Ovary (tissue), 9 donors: ENCODE measurements around the gene WDR31. TPM values are rescaled to one million over a fixed set of nuclear protein-coding genes. Genes with fewer than 3 reads are reported as not detected.
"Not testable (repeated sequence)": the region's sequence is repeated elsewhere in the genome, so short reads cannot be mapped to it uniquely, and the experiment has no call there.

Experiments used
- DNase-seq, 5 donors: peaks; one replicate each; pipeline ENCODE4 v3.0.0-alpha.2; 2019 to 2020
- H3K27ac ChIP-seq, 2 donors: fragments of 200-600 bp; one replicate each; pipeline versions ENCODE4 v1.5.1 to v1.8.0; 2019 to 2022
- H3K27me3 ChIP-seq: fragments of 200-600 bp; one replicate; pipeline ENCODE4 v1.8.0; 2022
- H3K36me3 ChIP-seq: fragments of 200-600 bp; sonication (generic); one replicate; pipeline ENCODE4 v1.5.1; 2019
- H3K4me1 ChIP-seq: one replicate; pipeline ENCODE4 v1.8.1; 2013; ENCODE audit warnings: mild to moderate bottlenecking, moderate library complexity; ENCODE audit not compliant: insufficient read depth
- H3K4me3 ChIP-seq: fragments of 200-600 bp; sonication (generic); one replicate; pipeline ENCODE4 v1.5.1; 2017
- H3K9me3 ChIP-seq, 2 donors: fragments of 200-600 bp in 1 of 2; sonication (generic) in 1 of 2; one replicate each; pipeline versions ENCODE4 v1.5.1 to v1.8.1; 2013 to 2019; ENCODE audit warnings: mild to moderate bottlenecking in 1 of 2, moderate library complexity in 1 of 2
- EP300 ChIP-seq: sonication (generic); formaldehyde crosslinking; IDR thresholded peaks from one replicate; pipeline ENCODE4 v1.6.1; 2017; ENCODE audit warnings: antibody characterized with exemption
- POLR2A ChIP-seq: fragments of 450-650 bp; IDR thresholded peaks from one replicate; pipeline ENCODE4 v1.6.1; 2017; ENCODE audit warnings: antibody characterized with exemption, mild to moderate bottlenecking, moderate library complexity
- WGBS, 3 donors: extraction: QIAGEN DNeasy Blood & Tissue Kit in 1 of 3; methylation state at CpG; one replicate each; pipeline versions ENCODE4 v1.1.5 to v1.1.7; 2013 to 2017; 5-methylcytosine and 5-hydroxymethylcytosine counted together
- intact Hi-C, 4 donors: fragments of 100-400 bp; cut with DNase I; formaldehyde crosslinking; loops; one replicate each; pipeline versions ENCODE4 v1.11.0 to v1.15.1; 2022 to 2023
- polyA plus RNA-seq, 2 donors: library from polyadenylated mRNA; stranded (reverse); fragments of 200-250 nt in 1 of 2; fragments of 350-450 nt in 1 of 2; fragmentation: Illumina TruSeq in 1 of 2; extraction: RNeasy Lipid Tissue Mini Kit (QIAGEN cat#74804) in 1 of 2; gene quantifications; one replicate each; pipeline ENCODE4 v1.2.3, GENCODE V29; 2013 to 2014
- total RNA-seq, 7 donors: library from RNA; depleted of rRNA in 2 of 7; stranded (reverse); fragments of >200 nt in 2 of 7; fragmentation: NEBNext Ultra II Directional in 3 of 7; extraction: Animal tissue kit (Norgen Biotek cat#: 25700) in 3 of 7; gene quantifications; one replicate each; pipeline versions ENCODE4 v1.1.0 to v1.2.4, GENCODE V29; 2016 to 2023
- TF ChIP-seq, protein P1 (sequence below), 3 donors: fragments of 450-650 bp in 2 of 3; fragments of 200-600 bp in 1 of 3; IDR thresholded peaks; one replicate each; pipeline versions ENCODE4 v1.5.1 to v1.8.0; 2016 to 2022; ENCODE audit warnings: antibody characterized with exemption in 3 of 3, mild to moderate bottlenecking in 1 of 3
- donor health status: DM: no; HTN: no; CAD: no; lungs with moderate emphysema.
- donor health status: DM: no; HTN: no; CAD: no.
- donor health status: Bipolar disorder and iron deficiency.
- donor health status: DM: yes; HTN: yes; CAD: no.
- donor health status: DM: no; HTN: no; CAD: no.
- donor health status: DM: yes; HTN: yes; CAD: no.

The WDR31 gene
- total and polyA plus RNA-seq, 9 donors = 1.7 to 5.3 (median 3.4) TPM

DNA sequence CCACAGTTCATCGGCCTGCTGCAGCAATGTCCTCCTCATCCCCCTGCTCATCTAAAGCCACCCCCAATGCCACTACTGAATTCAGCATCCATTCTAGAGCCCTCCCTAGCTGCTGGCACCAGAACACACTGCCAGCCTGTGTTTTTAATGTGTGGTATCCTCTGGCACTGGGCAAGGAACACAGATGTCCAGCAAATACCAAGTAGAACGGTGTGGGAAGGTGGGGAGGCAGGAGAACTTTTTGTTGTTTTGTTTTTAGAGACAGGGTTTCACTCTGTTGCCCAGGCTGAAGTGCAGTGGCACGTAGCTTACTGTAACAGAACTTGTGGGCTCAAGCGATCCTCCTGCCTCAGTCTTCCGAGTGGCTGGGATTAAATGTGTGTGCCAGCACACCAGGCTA lies 32.0 kb upstream of the WDR31 start:
- intact Hi-C loops = no loop called here
- H3K36me3 ChIP-seq = no peaks in the 10 kb centered on the region
- H3K4me1 ChIP-seq = peaks cover 3% of the 10 kb centered on the region
- DNase-seq = no peak
- no peaks in the 10 kb centered on the region for H3K9me3 ChIP-seq
- H3K27ac ChIP-seq = no peak overlapping the region
- 77 to 84% (median 80%) methylated on average over 5 of the region's 5 CpGs for WGBS, 3 donors
- TF ChIP-seq EP300 = no peak
- no peak for TF ChIP-seq POLR2A
- TF ChIP-seq, protein P1, sequence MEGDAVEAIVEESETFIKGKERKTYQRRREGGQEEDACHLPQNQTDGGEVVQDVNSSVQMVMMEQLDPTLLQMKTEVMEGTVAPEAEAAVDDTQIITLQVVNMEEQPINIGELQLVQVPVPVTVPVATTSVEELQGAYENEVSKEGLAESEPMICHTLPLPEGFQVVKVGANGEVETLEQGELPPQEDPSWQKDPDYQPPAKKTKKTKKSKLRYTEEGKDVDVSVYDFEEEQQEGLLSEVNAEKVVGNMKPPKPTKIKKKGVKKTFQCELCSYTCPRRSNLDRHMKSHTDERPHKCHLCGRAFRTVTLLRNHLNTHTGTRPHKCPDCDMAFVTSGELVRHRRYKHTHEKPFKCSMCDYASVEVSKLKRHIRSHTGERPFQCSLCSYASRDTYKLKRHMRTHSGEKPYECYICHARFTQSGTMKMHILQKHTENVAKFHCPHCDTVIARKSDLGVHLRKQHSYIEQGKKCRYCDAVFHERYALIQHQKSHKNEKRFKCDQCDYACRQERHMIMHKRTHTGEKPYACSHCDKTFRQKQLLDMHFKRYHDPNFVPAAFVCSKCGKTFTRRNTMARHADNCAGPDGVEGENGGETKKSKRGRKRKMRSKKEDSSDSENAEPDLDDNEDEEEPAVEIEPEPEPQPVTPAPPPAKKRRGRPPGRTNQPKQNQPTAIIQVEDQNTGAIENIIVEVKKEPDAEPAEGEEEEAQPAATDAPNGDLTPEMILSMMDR (IDR thresholded peaks at IDR 0.05) = no peak
- H3K27me3 ChIP-seq = no peaks in the 10 kb centered on the region
- no peak overlapping the region for H3K4me3 ChIP-seq

DNA sequence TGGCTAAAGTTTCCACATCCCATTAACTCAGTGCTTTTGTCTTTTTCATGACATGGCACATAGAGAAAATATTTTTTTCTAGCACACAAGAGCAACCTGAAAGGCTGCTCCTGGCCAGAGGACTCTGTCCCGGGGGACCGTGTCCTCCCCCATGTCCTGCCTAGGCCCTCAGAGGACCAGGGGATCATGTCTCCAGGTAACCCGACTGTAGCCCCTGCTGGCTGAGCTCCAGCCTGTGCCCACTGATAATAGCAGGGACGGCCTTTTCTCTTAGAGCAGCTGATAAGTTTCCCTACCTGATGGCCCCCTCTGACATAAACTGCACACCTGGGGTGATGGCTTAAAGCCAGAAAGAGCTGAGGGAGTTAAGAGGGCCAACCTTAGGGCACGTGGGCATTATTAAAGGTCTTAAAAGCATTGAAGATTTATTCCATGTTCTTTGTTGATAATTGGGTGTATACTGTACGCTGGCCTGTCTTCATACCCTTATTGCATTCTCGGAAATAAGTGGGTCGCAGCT lies 30.8 kb upstream of the WDR31 start:
- DNase-seq = no peak
- intact Hi-C loops = no loop called here
- 39 to 49% (median 43%) methylated on average over 8 of the region's 8 CpGs for WGBS, 3 donors

DNA sequence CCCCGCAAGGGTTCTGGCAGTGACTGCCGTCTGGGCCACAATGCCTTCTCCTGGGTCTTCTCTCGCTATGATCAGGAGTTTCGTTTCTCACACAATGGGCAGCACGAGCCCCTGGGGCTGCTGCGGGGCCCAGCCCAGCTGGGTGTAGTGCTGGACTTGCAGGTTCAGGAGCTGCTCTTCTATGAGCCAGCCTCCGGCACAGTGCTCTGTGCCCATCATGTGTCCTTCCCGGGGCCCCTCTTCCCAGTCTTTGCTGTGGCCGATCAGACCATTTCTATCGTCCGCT lies 29.7 kb upstream of the WDR31 start:
- Histone ChIP-seq H3K4me3 (no peak overlapping the region), H3K4me1 (no peaks in the 10 kb centered on the region), H3K36me3 (no peaks in the 10 kb centered on the region), H3K9me3 (no peaks in the 10 kb centered on the region), H3K27ac (no peak overlapping the region), H3K27me3 (no peaks in the 10 kb centered on the region)
- TF ChIP-seq EP300 (no peak), POLR2A (no peak)
- TF ChIP-seq, protein P1 (IDR thresholded peaks at IDR 0.05) = no peak
- intact Hi-C loops = no loop called here
- WGBS, 3 donors = 76 to 83% (median 77%) methylated on average over 11 of the region's 11 CpGs
- no peak for DNase-seq

More for the DNA sequence above, 30.8 kb upstream of the WDR31 start:
- no peaks in the 10 kb centered on the region for H3K27me3 ChIP-seq
- no peaks in the 10 kb centered on the region for H3K9me3 ChIP-seq
- H3K4me1 ChIP-seq = peaks cover 3% of the 10 kb centered on the region
- no peak overlapping the region for H3K4me3 ChIP-seq
- no peaks in the 10 kb centered on the region for H3K36me3 ChIP-seq
- no peak overlapping the region for H3K27ac ChIP-seq
- TF ChIP-seq EP300 = no peak

DNA sequence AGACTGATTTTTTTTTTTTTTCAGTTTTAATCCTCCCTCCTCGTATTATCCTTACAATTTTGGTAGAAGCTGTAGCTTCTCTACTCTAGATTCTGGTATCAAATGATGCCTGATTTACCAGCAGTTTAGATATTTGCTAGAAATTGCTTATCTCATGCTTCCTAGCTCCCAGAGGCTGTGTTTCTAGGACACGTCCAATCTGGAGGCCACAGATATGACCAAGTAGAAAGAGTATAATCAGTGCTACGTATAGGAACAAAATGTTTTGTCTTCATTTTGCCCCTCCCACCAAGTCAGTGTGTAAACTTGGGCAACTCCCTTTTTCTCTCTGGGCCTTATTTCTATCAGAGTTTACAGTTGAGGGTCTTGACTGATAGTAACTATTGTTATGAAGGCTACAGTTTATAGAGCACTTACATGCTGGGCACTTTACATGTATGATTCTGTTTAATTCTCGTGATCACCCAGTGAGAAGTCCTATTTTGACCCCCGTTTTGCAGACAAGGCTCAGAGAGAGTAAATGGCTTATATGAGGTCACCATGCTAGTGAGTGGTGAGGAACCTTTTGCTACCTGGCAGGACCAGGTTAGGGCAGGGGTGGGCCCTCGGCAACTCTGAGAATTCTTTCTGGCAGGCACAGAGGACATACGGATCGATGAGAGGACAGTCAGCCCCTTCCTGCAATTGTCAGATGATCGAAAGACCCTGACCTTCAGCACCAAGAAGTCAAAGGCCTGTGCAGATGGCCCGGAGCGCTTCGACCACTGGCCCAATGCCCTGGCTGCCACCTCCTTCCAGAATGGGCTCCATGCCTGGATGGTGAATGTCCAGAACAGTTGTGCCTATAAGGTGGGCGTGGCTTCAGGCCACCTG lies 29.1 kb upstream of the WDR31 start:
- 63 to 70% (median 68%) methylated on average over 13 of the region's 13 CpGs for WGBS, 3 donors
- H3K9me3 ChIP-seq = no peaks in the 10 kb centered on the region
- no peak overlapping the region for H3K27ac ChIP-seq
- TF ChIP-seq, protein P1 (IDR thresholded peaks at IDR 0.05) = no peak
- TF ChIP-seq EP300 = no peak
- no peak overlapping the region for H3K4me3 ChIP-seq
- no peaks in the 10 kb centered on the region for H3K4me1 ChIP-seq
- intact Hi-C loops = no loop called here
- no peaks in the 10 kb centered on the region for H3K36me3 ChIP-seq
- H3K27me3 ChIP-seq = no peaks in the 10 kb centered on the region
- DNase-seq = no peak

DNA sequence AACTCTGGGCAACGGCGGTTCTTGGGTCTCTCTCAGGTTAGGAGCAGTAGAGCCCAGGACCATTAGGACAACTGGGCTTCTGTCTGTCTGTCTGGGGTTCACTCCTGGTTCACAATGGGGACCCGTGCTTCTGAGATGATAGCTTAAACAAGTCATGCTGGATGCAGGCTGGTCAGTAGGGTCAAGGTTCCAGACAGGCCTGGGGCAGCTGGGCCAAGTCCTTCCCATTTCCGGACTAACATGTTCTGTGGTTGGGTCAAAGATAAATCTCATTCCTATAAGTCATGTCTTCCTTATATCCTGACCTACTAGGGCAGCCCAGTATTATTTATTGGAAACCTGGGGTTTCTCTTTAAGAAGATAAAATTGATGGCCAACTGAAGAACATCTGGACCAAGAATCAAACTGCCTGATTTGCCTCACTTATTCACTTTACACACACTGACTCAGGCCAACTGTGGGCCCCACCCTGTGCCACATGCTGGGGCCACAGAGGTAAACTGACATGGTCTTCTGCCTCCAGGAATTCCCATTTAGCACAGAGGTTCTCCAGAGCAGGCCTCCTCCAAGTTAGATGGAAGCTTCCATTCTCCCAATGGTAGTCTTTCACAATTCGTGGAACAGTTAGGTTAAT lies 28.4 kb upstream of the WDR31 start:
- Histone ChIP-seq H3K4me3 (no peak overlapping the region), H3K36me3 (no peaks in the 10 kb centered on the region), H3K9me3 (no peaks in the 10 kb centered on the region), H3K27me3 (no peaks in the 10 kb centered on the region), H3K27ac (no peak overlapping the region), H3K4me1 (no peaks in the 10 kb centered on the region)
- intact Hi-C loops = no loop called here
- DNase-seq = no peak
- no peak for TF ChIP-seq POLR2A
- no peak for TF ChIP-seq EP300
- TF ChIP-seq, protein P1 (IDR thresholded peaks at IDR 0.05) = no peak
- 80 to 82% (median 81%) methylated on average over 5 of the region's 5 CpGs for WGBS, 3 donors

DNA sequence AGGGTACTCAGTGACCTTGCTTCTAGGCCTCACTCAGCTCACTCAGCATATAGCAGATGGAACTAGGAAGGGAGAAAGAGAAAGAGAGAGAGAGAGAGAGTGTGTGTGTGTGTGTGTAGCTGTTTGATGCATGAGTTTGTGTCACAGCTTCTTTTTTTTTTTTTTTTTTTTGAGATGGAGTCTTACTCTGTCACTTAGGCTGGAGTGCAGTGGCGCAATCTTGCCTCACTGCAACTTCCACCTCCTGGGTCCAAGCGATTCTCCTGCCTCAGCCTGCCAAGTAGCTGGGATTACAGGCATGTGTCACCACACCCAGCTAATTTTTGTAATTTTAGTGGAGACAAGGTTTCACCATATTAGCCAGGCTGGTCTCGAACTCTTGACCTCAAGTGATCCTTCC lies 25.6 kb upstream of the WDR31 start:
- H3K4me3 ChIP-seq, intact Hi-C loops, DNase-seq, H3K27ac ChIP-seq, H3K9me3 ChIP-seq, H3K36me3 ChIP-seq, H3K4me1 ChIP-seq, H3K27me3 ChIP-seq: not testable (repeated sequence)
- whole genome bisulfite sequencing, 3 donors = 96 to 98% (median 97%) methylated on average over 3 of the region's 3 CpGs
